GM21526 (cell line): ENCODE data around the gene DLG3.
"Not testable (repeated sequence)": the region's sequence is repeated elsewhere in the genome, so short reads cannot be mapped to it uniquely, and the experiment has no call there.

Experiments
- ATAC-seq: cut with Tn5 transposase; IDR thresholded peaks from one replicate; pipeline ENCODE4 v1.9.1; 2021; ENCODE audit warnings: moderate library complexity; ENCODE audit not compliant: unreplicated experiment, low FRiP score

Gene DLG3

DNA sequence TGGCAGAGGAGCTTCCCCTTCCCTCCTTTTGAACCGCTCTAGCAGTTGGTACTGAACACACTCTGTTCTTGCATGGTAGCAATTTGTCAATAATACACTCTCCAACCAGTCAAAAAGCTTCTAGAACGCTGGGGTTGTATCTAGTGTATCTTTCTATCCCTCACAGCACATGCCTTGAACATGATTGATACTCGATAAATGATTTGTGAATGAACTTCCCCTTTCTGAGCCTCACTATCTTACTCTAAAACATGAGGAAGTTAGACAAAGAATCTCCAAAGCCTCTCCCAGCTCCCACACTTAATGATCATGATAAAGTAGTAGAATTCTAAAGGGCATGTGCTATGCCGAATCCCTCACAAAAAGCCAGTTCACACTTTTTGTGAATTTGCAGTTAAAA, 64.4 kb downstream of the DLG3 start:
- no peak for ATAC-seq

DNA sequence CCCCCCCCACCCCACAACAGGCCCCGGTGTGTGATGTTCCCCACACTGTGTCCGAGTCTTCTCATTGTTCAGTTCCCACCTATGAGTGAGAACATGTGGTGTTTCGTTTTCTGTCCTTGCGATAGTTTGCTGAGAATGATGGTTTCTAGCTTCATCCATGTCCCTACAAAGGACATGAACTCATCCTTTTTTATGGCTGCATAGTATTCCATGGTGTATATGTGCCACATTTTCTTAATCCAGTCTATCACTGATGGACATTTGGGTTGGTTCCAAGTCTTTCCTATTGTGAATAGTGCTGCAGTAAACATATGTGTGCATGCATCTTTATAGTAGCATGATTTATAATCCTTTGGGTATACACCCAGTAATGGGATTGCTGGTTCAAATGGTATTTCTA, 70.6 kb downstream of the DLG3 start:
- ATAC-seq: not testable (repeated sequence)

DNA sequence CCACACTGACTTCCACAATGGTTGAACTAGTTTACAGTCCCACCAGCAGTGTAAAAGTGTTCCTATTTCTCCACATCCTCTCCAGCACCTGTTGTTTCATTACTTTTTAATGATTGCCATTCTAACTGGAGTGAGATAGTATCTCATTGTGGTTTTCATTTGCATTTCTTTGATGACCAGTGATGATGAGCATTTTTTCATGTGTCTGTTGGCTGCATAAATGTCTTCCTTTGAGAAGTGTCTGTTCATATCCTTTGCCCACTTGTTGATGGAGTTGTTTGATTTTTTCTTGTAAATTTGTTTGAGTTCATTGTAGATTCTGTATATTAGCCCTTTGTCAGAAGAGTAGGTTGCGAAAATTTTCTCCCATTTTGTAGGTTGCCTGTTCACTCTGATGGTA, 71.1 kb downstream of the DLG3 start:
- ATAC-seq: not testable (repeated sequence)

DNA sequence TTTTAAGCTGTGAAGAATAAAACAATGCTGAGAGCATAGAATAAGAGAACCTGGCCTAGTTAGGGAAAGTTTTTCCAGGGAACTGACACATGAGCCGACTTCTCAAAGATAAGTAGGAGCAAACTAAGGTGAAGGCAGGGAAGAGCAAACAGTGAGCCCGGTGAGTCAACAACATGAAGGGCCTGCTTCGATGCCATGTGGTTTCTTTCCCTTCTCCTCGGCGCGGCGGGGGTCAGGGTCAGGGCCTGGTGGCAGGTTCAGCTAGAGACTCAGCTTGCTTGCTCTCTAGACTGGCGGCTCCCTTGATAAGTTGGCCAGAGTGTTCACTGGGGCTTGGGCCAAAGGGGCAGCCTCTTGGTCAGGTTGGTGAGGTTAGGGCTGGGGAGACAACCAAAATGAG, 81.1 kb downstream of the DLG3 start:
- ATAC-seq: no peak

DNA sequence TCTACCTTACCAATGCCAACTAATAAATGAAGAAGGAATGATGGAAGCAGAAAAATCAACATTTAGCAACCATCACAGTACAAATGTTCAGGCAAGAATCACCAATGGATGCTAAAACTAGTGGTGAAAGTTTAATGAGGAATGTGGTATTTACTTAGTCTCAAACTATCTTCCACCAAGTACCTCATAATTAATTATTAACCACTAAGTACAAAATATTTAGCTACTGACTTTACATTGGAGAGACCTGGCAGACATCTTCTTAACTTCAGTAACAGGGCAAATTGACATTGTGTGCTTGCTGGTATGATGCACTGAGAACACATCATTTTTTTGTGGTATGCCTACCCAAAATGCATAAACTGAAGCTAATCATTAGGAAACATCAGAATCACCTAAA, 82.4 kb downstream of the DLG3 start:
- ATAC-seq: no peak

DNA sequence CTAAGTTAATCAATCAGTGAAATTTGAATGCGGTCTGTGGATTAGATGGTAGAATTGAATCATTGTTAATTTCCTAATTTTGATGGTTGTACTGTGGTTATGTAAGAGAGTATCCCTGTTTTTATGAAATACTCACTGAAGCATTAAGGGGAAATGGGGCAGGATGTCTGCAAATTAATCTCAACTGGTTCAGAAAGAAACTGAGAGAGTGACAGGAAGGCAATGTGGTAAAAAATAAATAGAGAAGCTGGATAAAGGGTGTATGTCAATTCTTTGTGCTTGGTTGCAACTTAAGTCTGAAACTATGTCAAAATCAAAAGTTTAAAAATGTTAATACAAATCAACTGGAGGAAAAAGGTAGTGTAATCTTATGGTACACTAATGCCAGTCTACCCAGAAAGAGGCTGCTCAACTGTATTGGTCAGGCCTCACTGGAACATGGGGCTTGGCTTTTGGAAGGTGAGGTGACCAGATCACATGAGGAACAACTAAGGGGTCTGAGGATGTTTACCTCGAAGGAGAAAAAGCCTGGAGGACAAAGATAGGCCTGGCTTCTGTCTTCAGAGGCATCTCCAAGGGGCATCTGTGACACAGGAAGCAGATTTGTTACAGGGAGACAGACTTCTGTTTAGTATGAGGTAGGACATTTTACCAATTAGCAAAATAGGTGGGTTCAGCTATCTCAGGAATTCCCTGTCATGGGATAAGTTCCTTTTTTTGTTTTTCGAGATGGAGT, 83.1 kb downstream of the DLG3 start:
- no peak for ATAC-seq

DNA sequence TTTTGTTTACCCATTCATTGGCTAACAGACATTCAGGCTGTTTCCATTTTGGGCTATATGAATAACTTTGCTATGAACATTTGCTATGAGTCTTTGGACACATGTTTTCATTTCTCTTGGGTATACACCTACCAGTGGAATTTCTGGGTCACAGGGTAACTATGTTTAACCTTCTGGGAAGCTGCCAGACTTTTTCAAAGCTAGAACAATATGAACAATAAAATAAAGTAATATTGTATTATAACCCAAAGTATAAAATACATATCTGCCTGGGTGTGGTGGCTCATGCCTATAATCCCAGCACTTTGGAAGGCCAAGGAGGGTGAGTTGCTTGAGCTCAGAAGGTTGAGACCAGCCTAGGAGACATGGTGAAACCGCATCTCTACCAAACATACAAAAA, 90.6 kb downstream of the DLG3 start:
- no peak for ATAC-seq

DNA sequence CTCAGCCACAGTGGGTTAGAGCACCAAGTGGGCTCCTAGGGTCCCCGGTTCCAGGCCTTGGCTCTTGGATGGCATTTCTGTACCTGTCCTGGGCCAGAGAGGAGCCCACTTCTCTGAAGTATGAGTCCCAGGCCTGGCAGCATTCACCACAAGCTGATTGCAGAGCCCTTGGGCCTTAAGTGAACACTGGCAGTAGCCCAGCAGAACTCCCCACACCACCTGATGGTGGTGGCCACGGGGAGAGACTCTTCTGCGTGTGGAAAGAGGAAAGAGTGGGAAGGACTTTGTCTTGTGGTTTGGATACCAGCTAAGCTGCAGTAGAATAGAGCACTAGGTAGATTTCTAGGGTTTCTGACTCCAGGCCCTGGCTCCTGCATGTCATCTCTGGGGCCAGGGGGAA, 104.8 kb downstream of the DLG3 start:
- no peak for ATAC-seq

DNA sequence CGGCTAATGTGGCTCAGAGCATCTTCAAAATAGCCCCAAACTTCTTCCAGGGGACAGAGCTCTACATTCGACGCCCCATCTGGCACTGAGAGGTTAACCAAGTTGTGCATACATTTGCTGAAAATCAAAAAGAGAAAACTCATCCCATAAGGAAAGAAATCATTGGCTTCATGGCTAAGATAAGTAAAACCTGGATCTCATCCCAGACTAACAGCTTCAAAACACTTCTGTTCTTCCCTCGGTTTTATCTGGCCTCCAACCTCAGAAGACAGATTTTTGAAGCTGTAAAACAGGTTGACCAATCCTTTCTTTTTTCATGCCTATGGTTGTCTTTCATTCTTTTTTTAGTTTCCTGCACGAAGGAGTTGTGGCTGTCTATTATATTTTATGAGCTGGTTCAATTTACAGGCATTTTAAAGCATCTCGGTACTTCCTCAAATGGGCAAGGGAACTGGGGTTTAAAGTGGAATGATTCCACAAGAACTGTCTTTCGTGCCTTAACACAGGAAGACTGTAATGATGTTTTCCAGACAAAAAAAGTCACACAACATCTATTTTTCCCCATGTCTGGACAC, 107.6 kb downstream of the DLG3 start:
- ATAC-seq: no peak

DNA sequence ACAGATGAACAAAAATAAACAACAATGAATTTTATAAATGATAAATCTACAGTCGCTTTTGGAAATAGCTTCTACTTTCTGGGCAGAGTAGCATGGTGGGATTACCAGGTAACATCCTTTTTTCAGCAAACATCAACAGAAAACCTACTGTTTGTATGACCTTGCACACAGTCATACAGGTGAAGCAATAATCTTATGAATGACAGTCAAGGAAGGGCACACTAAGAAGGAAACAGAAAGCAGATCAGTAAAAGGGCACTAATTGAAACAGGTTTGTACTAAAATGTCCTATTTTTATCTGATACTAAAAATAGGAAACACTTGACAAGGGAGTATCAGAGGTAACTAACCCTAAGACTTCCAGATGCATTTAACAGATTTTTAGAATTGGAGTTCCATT, 108.9 kb downstream of the DLG3 start:
- no peak for ATAC-seq

DNA sequence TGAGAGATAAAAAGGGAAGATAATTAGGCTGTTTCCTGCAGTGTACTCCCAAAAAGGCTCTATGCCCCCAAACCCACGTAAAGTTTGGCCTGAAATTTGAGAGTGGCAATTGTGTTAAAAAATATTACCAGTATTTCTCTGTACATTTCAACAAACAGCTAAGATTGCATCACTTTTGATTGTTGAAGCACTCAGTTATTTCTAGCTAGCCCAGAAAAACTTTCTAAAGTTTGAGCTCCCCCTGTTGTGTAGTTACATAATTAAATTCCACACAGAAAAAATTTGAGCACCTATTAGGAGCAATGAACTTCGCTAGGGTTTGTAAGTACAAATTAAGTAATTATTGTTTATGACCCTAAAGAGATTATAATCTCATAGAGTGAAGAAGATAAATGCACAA, 109.4 kb downstream of the DLG3 start:
- ATAC-seq: no peak

DNA sequence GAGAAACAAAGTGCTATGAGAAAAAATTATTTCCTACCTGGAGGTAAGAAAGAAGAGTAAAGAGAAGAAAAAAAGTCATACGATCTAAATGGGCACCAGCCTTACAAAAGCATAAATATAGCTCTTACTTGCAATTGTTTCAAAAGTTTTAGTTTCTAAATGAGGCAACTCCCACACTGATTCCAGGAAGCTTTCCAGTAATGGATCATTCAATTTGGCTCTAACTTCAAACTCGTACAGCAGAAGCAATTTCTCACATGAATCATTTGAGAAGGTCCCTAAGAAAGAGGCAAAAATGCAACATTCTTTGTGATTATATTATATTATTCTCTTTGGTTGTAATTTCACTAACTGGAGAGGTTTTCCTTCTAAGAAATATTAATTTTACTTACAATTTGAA, 109.9 kb downstream of the DLG3 start:
- no peak for ATAC-seq

DNA sequence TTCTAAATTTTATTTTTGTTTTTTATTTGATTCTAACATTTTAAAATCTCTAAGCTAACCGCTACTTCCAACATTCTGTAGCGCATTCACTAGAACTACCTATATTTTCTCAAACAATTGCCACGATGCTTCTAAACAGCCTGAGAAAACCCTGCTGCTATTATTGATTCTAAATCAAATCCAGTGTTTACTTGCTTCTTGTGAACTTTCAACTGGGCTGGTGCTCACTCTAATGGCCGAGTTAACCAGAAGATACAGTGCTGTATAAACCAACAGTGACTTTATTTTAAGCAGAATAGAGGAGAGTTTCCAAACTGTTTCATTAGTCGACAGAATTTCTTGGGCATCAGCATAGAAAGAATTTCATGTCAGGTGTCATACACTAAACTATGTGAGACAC, 110.3 kb downstream of the DLG3 start:
- ATAC-seq: no peak
